Measurements from ENCODE around the gene RYR3.

GRCh38 chr15:33831646-33832045 lies 520.9 kb downstream of the RYR3 start:
- TF ChIP-seq EZH2 (IDR thresholded peaks at IDR 0.05; ENCODE audit: borderline replicate concordance, insufficient read depth, low read depth, low read length, poor library complexity, severe bottlenecking): no peak
- TF ChIP-seq, protein P1, sequence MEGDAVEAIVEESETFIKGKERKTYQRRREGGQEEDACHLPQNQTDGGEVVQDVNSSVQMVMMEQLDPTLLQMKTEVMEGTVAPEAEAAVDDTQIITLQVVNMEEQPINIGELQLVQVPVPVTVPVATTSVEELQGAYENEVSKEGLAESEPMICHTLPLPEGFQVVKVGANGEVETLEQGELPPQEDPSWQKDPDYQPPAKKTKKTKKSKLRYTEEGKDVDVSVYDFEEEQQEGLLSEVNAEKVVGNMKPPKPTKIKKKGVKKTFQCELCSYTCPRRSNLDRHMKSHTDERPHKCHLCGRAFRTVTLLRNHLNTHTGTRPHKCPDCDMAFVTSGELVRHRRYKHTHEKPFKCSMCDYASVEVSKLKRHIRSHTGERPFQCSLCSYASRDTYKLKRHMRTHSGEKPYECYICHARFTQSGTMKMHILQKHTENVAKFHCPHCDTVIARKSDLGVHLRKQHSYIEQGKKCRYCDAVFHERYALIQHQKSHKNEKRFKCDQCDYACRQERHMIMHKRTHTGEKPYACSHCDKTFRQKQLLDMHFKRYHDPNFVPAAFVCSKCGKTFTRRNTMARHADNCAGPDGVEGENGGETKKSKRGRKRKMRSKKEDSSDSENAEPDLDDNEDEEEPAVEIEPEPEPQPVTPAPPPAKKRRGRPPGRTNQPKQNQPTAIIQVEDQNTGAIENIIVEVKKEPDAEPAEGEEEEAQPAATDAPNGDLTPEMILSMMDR (IDR thresholded peaks at IDR 0.05): no peak
